OCI-LY3 (cell line): ENCODE results near the gene APOL3.

Source experiments
- H2AFZ ChIP-seq: fragments of 200-600, 300-600 bp; shearing (Covaris generic); 2 replicates; pipeline ENCODE4 v1.6.0; 2014; ENCODE audit warnings: antibody characterized with exemption, low read depth, low read length
- H3K27ac ChIP-seq: fragments of 200-600, 300-600 bp; sonication (generic); 2 replicates; pipeline ENCODE4 v1.5.1; 2014; ENCODE audit warnings: mild to moderate bottlenecking, low read length, moderate library complexity, mixed read lengths
- H3K27me3 ChIP-seq: fragments of 200-600, 300-600 bp; sonication (generic); 2 replicates; pipeline ENCODE4 v1.6.1; 2014; ENCODE audit warnings: low read depth, low read length, mixed read lengths
- H3K36me3 ChIP-seq: fragments of 200-600, 300-600 bp; sonication (generic); replicated peaks from 2 replicates; pipeline ENCODE3; 2014; ENCODE audit warnings: low read depth, low read length, mixed read lengths
- H3K4me1 ChIP-seq: fragments of 300-600, 200-600 bp; sonication (generic); 2 replicates; pipeline ENCODE4 v1.6.1; 2014; ENCODE audit warnings: low read length, mixed read lengths
- H3K4me2 ChIP-seq: fragments of 200-600, 300-600 bp; sonication (generic); 2 replicates; pipeline ENCODE4 v1.6.1; 2014; ENCODE audit warnings: low read length, mixed read lengths
- H3K4me3 ChIP-seq: fragments of 300-600, 200-600 bp; sonication (generic); 2 replicates; pipeline ENCODE4 v1.5.1; 2014; ENCODE audit warnings: antibody characterized with exemption, mild to moderate bottlenecking, low read length, moderate library complexity
- H3K79me2 ChIP-seq: fragments of 300-600, 200-600 bp; shearing (Covaris generic); 2 replicates; pipeline ENCODE4 v1.6.1; 2014; ENCODE audit warnings: mild to moderate bottlenecking, low read length, mixed read lengths
- H3K9ac ChIP-seq: fragments of 300-600, 200-600 bp; shearing (Covaris generic); 2 replicates; pipeline ENCODE4 v1.6.0; 2014; ENCODE audit warnings: mild to moderate bottlenecking, low read length, moderate library complexity
- H3K9me3 ChIP-seq: fragments of 200-600, 300-600 bp; shearing (Covaris generic); 2 replicates; pipeline ENCODE4 v1.6.1; 2014; ENCODE audit warnings: low read length, mixed read lengths; ENCODE audit not compliant: insufficient read depth
- H4K20me1 ChIP-seq: fragments of 200-600, 300-600 bp; sonication (generic); 2 replicates; pipeline ENCODE4 v1.6.1; 2016; ENCODE audit warnings: low read length, mixed read lengths; ENCODE audit not compliant: insufficient read depth
- EZH2phosphoT487 ChIP-seq: fragments of 200-600 bp; shearing (Covaris generic); IDR thresholded peaks from 2 replicates; pipeline ENCODE4 v1.6.1; 2018; ENCODE audit warnings: antibody characterized with exemption, mixed run types, low read depth
- TF ChIP-seq, protein P1 (sequence below): fragments of 200-600, 300-600 bp; sonication (generic); IDR thresholded peaks from 2 replicates; pipeline ENCODE4 v1.5.1; 2014; ENCODE audit warnings: antibody characterized with exemption, low read length, low read depth

APOL3 gene

DNA sequence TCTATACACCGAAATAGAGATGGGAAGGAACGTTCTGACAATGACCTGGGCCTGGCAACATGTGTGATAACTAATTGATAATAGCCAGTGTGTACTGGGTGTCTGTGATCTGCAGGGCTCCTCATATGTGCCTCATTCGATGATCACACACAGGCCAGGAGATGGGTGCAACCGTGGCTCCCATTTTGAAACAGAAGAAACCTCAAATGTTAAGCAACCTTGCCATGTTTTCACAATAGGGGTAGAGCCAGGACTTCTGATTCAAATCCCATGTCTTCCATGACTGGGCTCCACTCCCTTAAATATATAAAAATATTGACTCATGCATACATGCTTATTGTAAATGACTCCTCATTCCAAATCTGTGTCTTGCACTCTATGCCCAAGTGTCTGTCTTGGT lies 11.1 kb downstream of the APOL3 start:
- TF ChIP-seq, protein P1, sequence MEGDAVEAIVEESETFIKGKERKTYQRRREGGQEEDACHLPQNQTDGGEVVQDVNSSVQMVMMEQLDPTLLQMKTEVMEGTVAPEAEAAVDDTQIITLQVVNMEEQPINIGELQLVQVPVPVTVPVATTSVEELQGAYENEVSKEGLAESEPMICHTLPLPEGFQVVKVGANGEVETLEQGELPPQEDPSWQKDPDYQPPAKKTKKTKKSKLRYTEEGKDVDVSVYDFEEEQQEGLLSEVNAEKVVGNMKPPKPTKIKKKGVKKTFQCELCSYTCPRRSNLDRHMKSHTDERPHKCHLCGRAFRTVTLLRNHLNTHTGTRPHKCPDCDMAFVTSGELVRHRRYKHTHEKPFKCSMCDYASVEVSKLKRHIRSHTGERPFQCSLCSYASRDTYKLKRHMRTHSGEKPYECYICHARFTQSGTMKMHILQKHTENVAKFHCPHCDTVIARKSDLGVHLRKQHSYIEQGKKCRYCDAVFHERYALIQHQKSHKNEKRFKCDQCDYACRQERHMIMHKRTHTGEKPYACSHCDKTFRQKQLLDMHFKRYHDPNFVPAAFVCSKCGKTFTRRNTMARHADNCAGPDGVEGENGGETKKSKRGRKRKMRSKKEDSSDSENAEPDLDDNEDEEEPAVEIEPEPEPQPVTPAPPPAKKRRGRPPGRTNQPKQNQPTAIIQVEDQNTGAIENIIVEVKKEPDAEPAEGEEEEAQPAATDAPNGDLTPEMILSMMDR = no peak
- TF ChIP-seq EZH2phosphoT487 = no peak
- H3K27ac ChIP-seq = no peak overlapping the region
- H3K4me1 ChIP-seq = no peaks in the 10 kb centered on the region
- no peak overlapping the region for H3K9ac ChIP-seq
- H3K4me2 ChIP-seq = no peak overlapping the region
- no peaks in the 10 kb centered on the region for H3K36me3 ChIP-seq
- no peak overlapping the region for H3K4me3 ChIP-seq
- peaks cover 17% of the 10 kb centered on the region for H3K27me3 ChIP-seq
- no peaks in the 10 kb centered on the region for H4K20me1 ChIP-seq
- H2AFZ ChIP-seq = no peak overlapping the region
- 0 out of 2 replicates have a peak, but pooled peaks cover 4% of the 10 kb centered on the region for H3K9me3 ChIP-seq
- no peaks in the 10 kb centered on the region for H3K79me2 ChIP-seq

DNA sequence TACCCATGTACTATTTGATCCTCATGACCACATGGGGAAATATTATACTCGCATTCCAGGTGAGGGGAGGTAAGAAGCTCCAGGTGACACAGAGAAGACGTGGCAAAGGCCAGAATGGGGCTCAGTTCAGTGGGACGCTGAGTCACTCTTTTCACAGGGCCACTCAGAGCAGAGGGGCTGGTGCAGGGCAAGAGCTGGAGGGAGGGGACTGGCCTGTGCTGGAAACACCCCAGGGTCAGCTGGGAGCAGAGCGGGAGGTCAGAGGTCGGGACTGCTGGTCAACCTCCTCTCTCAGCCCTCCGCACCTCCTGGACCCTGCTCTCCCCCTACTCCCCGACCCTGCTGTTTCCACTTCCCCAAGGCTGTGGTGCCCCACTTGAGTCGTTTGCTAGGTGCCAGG lies 12.1 kb downstream of the APOL3 start:
- peaks cover 24% of the 10 kb centered on the region for H3K27me3 ChIP-seq
- no peak overlapping the region for H2AFZ ChIP-seq
- H3K79me2 ChIP-seq = no peaks in the 10 kb centered on the region
- no peaks in the 10 kb centered on the region for H3K4me1 ChIP-seq
- TF ChIP-seq EZH2phosphoT487 = no peak
- TF ChIP-seq, protein P1 = no peak
- no peak overlapping the region for H3K4me2 ChIP-seq
- no peaks in the 10 kb centered on the region for H3K36me3 ChIP-seq
- no peak overlapping the region for H3K4me3 ChIP-seq
- no peaks in the 10 kb centered on the region for H4K20me1 ChIP-seq
- no peak overlapping the region for H3K27ac ChIP-seq
- 0 out of 2 replicates have a peak, but pooled peaks cover 4% of the 10 kb centered on the region for H3K9me3 ChIP-seq
- no peak overlapping the region for H3K9ac ChIP-seq

GRCh38 chr22:36147196-36147791 lies 13.3 kb downstream of the APOL3 start:
- H3K36me3 ChIP-seq = no peaks in the 10 kb centered on the region

GRCh38 chr22:36145881-36146280 lies 14.7 kb downstream of the APOL3 start:
- Histone ChIP-seq H3K9me3 (no peaks in the 10 kb centered on the region), H4K20me1 (no peaks in the 10 kb centered on the region), H3K27me3 (peaks cover 18% of the 10 kb centered on the region; the same call in 1 of the 2 replicates), H3K79me2 (no peaks in the 10 kb centered on the region), H3K4me1 (no peaks in the 10 kb centered on the region), H3K4me3 (no peak overlapping the region), H3K4me2 (no peak overlapping the region), H3K27ac (no peak overlapping the region), H3K36me3 (no peaks in the 10 kb centered on the region), H3K9ac (no peak overlapping the region), H2AFZ (no peak overlapping the region)
- no peak for TF ChIP-seq EZH2phosphoT487
- TF ChIP-seq, protein P1 = no peak

More at GRCh38 chr22:36147196-36147791, 13.3 kb downstream of the APOL3 start:
- Histone ChIP-seq H3K4me1 (no peaks in the 10 kb centered on the region), H2AFZ (no peak overlapping the region), H3K27me3 (peaks cover 29% of the 10 kb centered on the region), H3K9ac (no peak overlapping the region), H3K79me2 (no peaks in the 10 kb centered on the region), H3K4me2 (no peak overlapping the region), H4K20me1 (no peaks in the 10 kb centered on the region), H3K4me3 (no peak overlapping the region), H3K27ac (no peak overlapping the region), H3K9me3 (0 out of 2 replicates have a peak, but pooled peaks cover 4% of the 10 kb centered on the region)
- no peak for TF ChIP-seq EZH2phosphoT487
- TF ChIP-seq, protein P1 = no peak
